Islet precursor cell (in vitro differentiated cells): Measurements from ENCODE around the gene FBN2.

Experiments used
- DNase-seq: peaks from one replicate; pipeline ENCODE4 v3.0.0-alpha.2; 2018

FBN2 gene

DNA sequence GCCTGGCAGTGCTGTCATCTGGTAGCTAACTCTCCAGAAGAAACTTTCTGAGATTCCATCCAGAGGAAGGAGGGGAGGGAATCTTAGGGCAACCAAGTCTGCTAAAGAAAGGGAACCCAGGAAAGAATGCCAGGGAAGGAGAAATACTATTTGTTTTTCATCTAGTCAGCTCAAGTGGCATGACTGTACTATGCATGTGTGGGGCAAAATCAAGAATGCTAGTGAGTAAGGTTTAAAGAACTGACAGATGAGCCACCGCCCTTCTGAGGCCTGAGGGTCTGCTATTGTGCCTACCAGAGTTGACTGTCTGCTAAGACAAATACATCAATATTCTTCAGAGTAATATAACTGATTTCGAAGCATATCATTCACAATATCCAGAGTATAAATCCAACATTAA, 250.3 kb downstream of the FBN2 start:
- no peak for DNase-seq

DNA sequence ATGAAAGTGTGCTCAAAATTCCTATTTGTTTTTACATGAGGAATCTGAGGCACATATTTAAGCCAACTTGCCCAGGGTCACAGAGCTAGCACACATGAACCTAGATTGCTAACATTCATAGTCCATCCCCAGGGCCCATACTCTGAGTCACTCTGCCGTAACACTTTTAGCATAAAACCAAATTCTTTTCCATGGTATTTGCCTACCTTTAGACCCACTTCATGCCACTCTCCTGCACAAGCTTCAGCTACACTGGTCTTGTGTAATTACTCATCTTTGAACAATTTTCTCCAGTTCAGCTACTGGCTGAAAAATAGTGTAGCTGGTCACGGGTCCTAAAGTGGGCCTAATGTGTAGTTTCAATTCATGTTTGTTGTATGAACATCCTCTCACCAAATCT, 253.8 kb downstream of the FBN2 start:
- no peak for DNase-seq

DNA sequence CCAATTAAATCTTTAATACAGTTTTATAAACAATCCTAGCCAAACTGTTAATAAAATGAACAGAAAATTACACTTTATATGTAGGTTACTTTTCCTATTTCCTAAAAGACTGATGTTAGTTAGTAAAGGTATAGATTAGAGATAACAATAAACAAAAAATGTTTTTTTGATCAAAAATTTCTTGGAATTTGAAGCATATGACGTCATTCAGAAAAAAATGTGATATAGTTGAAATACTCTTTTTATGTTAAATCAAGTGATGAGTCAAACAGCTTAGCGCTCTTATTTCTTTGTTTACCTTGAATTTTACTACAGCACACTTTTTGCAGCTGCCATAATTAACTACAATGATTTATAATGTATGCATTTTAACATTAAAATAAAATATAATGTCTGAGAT, 258.7 kb downstream of the FBN2 start:
- DNase-seq = no peak

DNA sequence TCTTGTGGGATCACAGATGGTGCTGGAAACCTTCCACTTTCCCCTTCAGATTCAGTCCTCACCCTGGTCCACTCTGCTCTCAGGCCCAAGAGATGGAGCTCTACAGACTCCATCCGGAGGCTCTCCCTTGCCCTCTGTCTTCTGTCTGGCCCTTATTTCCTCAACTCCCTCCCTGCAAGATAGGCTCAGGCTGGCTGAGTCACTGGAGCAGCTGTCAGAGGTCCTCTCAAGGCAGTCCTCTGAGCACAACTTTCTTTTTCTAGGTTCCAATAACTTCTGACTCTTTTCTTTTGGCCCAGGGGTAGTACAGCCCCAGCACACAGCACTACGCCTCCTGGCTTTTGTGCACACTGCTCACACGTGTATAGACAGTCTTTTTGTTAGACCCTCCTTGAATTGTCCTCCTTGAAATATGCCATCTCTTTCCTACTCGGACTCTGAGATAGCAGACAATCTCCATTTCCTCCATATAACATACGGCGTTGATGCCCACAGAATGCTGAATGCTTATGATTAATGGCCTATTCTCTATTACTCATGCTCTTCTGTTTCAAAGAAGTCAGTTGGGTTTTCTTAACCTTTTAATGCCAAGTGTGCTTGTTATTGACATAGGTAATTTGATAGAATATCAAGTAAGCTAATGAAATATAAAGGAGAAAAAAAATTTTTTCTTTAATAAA, 261.4 kb downstream of the FBN2 start:
- DNase-seq = no peak

DNA sequence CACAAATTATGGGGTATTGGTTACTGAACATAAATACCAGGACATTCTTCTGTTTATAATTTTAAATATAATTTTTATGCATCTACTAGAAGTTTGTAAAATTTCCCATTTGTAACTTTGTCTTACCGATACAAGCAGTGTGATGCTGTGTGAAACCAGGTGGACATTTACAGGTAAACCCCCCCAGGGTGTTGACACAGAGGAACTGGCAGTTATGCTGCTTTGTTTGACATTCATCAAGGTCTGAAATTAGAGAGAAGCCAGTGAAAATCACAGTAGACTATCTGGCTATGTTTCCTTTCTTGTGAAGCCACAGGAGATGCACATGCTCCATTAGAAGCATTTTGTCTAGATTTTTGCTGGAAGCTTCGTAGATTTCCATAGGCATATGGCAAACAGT, 263.6 kb downstream of the FBN2 start:
- DNase-seq = no peak

DNA sequence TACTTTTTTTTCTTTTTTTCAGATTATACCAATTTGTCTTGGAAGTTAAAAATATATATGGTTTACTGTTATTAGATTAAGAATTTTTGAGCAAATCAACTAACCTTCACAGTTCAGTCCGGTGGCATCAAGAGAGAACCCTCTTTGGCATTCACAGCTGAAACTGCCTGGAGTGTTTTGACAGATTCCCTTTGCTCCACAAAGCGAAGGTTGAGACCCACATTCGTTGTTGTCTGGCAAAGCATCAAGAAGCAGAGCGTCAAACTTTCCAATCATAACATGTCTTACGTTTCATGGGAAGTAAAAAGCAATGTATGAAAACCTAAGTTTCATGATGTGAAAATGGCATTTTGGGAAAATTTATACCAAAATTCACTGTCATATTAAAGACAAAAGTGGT, 264.3 kb downstream of the FBN2 start:
- DNase-seq = no peak

DNA sequence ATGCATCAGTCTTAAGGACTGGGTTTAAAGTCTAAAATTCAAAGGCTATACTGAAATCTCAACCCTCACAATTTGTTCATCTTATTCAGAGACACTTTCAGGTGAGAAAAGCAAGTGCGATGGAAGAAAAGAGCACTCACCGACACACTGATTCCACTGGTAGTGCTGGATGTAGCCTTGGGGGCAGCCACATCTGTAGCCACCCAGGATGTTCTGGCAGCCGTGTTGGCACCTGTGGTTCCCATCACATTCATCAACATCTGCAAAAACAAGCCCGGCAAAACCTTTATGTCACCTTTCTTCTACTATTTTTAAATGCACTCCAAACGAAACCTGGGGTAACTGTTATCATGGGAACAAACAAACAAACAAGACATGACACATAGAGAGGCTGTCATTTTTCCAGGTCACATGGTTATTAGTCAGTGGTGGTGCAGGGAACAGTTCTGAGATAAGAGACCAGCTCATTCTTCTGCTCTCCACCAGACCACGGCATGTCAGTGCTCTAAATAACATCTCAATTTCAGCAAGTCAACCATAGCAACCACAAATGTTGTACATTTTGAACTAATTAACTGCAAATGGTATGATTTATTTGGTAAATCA, 266.1 kb downstream of the FBN2 start:
- peak; percentile 66 for DNase-seq

DNA sequence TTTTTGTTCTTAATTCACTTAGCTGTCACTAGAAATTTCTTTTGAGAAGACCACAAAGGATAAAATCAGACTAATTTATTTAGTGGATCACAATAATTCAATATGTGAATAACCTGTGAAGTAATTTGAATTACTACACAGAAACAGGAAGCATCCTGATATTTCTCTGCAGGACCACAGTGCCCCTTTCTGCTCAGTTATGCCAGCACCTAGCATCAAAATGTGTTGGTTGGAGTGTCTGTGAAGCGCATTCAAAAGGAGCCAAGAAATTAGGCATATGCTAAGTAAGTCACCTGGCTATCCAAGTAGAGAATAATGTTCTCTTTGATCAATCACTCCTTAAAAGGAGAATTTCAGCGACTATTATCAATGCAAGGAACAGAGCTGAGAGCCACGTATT, 267.0 kb downstream of the FBN2 start:
- DNase-seq = no peak

DNA sequence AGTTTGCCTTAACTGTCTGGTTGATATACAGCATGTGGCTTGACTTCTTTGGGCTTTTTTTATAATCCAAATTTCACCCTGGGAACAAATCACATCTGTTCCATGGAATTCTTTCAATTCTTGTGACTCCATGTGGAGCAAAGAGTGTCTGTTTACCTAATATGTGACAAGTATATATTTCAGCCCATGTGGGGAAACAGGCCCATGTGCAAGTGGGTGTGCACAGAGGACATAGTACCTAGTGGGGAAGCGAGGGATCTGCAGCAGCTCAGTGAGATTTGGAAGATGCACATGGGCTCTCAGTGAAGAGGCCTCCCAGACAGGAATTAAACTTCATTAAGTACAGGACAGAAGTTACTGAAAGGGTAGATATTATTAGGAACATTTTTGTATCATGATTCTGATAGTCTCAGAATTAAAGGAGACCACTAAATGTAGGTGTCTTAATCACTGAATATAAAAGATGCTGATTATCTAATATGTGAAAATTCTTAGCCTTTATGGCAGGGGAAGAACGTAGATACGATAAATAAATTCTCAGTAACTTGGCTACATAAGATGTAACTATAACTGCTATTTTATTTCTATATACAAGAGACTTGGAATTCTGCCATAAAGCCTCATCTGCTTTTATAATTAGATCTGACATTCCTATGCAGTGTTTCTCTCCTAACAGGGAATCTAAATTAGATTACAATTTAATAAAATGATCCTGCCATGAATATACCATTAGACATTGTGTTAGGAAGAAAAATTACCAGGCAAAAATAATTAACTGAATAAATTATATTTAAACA, 273.3 kb downstream of the FBN2 start:
- DNase-seq = no peak

DNA sequence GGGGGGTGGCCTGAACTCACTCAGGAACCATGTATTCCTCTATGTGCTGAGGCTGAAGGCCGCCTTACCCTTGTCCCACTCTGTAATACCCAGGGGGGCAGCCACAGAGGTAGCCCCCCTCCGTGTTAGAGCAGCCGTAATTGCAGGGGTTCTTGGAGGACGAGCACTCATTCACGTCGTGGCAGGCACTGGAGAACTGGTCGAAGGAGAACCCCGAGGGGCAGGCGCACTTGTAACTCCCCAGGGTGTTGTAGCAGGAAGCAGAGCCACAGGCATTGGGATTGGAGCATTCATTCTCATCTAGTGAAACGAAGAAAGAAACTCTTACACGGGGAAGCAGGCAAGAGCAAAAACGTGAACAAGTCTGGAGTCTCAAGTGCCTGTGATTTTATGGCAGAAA, 274.7 kb downstream of the FBN2 start:
- no peak for DNase-seq

DNA sequence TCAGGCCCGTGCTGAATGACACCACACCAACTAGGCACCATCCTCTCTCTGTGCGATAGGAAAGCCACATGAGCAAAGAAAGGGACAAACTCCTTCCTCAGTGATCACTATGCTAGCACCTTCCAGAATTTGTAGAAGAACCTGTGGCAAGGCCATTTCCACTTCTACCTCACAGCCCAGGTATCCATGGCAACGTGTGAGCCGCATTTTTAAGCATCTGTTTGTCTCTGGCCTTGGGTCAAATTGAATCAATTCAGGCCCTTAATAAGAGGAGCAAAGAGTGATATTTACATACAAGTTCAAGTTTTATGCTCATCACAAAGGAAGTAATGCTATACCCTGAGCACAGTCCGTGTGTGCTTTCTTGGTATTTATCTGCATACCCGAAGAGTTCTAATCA, 275.1 kb downstream of the FBN2 start:
- no peak for DNase-seq

DNA sequence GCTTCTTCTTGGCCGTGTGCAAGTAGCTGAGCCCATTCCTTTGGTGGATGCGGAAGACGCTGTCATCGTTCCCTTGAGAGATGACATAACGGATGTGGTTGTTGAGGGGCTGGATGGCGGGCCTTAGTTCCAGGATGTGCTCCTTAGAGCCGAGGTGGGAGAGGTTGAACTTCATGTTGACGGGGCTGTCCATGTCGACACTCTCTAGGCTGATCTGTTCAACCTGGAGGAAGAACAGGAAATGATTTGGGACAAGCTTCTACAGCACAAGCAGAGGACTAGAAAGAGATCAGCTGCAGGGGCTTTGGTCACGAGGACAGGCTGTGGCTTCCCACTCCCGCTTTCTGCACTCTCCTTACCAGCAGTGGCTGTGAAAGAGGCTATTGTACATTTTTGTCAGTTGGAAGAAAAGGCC, 278.4 kb downstream of the FBN2 start:
- DNase-seq = no peak

DNA sequence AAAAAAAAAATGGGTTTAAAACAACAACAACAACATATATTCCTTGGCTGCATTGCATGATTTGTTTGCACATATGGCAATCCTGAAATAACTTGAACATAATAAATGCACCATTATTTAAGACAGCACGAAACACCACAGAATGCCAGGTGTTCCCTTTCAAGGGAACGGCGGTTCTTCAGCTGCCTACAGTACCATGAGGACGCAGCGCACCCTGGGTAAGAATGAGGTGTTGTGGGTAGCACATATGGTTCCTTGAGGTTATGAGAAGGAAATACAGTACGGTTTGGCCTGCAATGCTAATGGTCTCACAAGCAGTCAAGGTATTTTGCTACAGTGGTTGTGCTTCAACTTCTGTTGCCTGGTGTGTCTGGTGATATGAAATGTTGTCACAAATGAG, 279.7 kb downstream of the FBN2 start:
- no peak for DNase-seq

DNA sequence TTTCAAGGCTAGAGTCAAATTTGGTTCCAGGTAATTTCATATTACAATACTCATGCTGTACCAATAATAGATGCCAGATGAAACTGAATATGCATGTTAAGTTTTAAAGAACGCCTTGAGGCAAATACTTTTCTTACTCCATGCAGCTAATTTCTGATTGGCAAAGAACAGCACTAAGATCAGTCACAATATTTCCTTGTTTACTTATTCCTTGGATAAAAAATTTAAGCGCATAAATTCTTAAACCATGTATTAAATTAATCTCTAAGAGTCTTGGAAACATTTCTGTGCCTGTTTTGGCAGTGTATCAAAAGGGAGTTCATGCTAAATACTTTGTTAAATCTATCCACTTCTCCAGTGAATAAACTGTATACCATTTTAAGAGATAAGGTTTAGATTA, 281.0 kb downstream of the FBN2 start:
- no peak for DNase-seq

DNA sequence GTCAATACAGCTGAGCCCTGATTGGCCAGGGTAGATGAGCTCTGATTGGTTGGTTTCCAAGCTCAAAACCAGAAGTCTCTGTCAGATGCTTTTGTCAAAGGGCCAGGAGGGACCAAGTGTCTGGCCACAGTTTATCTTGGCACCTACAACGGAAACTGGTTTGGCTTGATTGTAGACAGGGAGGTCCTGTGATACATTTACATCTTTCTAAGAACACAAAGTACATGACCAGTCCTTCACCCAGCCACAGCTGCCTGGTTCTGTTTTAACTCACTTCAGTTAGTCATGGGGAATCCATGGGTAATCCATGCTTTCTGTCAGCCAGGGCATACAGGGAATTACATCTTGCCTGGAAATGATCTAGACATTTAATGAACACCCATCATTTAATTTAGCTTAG, 283.3 kb downstream of the FBN2 start:
- no peak for DNase-seq

DNA sequence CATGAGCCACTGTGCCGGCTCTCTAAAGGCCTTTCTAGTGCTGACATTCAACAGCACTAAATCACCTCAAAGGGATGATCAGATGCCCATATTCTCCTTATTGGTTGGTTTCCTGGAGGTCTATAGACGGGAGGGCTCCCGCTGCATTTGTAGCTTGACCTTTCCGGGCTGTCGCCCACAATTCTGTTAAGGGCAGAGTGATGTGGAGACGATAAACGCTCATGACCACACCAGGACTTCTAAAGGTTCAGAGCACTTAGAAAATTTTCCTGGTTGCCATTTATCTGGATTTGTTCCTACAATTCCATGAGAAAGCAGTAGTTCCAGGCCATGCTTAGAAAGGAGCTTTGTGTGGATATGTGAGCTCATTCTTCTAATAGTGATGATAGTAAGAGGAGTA, 284.2 kb downstream of the FBN2 start:
- DNase-seq = no peak

DNA sequence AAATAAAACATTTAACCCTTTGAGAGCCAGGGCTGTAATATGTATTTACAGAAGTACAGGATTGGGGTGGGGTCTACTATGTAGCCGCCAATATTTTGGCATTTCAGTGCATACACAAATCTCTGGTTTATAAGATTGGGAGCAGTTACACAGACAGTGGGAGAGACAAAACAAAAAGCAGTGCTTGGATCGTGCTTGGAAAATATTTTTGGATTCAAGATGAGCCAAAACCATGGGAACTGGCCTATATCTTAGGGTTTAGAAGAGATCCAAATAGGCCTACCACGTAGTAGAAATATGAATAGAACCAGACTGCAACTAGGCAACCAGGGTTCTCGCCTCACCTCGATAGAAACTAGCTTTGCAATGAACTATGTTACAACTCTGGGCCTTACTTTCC, 284.9 kb downstream of the FBN2 start:
- no peak for DNase-seq

DNA sequence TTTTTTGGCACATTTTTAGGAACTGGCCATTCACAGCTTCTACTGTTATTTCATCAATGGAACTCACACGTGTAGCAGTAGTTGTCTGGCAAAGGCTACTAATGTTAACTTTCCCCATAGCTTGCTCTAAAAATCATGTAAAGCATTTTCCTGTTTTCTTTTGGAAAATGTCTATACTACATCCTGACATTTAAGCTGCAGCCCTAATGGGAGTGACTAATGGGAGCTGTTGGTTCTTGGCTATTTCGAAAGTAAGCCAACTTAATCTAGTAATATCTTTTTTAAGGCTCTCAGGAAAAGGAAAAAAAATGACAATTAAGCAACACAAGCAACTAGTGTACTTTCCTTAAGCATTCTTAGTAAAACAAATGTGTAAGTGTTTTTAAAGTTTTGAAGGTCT, 285.3 kb downstream of the FBN2 start:
- DNase-seq = no peak

DNA sequence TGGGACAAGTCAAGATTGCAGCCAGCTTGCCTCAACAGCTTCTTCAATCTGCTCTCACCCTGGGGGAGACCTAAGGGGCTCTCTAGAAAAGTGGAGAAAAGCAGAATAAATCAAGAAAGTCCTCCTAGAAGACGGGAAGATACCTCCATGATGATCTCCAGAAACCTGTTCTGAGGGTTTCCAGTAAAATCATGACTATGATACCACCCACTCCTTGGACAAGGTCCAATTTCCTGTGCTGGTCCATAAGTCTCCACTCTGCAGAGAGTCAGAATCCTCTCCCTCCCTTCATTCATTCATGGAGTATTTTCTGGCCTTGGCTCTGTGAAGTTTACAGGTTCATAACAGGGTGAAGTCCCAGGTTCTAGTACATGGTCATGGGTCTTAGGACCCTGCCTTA, 285.8 kb downstream of the FBN2 start:
- DNase-seq = no peak

DNA sequence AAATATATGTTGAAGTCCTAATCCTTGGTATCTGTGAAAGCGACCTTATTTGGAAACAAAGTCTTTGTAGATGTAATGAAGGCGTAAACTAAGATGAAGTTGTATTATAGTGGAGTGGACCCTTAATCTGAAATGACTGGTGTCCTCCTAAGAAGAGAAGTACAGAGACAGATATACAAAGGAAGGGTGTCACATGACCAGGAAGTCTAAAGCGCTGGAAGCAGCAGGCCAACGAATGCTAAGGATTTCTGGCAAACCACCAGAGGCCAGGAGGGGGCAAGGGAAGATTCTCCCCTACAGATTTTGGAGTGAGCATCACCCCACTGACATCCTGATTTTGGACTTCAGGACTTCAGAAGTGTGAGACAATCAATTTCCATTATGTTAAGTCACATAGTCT, 292.1 kb downstream of the FBN2 start:
- no peak for DNase-seq

DNA sequence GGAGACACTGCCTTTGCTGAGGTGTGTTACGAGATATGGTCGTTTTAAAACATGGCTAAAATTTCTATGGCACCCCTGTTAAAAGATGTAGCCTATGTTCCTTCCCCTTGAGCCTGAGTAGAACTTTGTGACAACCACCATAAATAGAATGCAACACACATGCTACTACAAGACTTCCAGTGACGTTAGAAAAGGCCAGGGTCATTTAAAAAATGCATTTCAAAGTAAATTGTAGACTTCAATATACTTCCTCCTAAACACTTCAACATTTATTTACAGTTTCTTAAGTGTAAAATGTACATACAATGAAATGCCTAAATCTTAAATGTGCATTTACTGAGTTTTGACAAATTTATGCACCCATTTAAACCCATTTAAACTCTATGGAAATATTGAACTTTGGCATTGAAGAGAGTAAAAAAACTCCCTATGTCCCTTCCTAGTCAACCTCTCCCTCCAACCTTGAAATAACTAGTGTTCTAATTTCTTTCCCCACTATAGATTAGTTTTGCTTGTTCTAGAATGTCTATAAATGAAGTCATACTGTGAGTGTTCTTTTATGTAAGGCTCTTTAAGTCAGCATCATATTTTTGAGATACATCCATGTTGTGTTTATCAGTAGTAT, 294.0 kb downstream of the FBN2 start:
- DNase-seq = no peak

DNA sequence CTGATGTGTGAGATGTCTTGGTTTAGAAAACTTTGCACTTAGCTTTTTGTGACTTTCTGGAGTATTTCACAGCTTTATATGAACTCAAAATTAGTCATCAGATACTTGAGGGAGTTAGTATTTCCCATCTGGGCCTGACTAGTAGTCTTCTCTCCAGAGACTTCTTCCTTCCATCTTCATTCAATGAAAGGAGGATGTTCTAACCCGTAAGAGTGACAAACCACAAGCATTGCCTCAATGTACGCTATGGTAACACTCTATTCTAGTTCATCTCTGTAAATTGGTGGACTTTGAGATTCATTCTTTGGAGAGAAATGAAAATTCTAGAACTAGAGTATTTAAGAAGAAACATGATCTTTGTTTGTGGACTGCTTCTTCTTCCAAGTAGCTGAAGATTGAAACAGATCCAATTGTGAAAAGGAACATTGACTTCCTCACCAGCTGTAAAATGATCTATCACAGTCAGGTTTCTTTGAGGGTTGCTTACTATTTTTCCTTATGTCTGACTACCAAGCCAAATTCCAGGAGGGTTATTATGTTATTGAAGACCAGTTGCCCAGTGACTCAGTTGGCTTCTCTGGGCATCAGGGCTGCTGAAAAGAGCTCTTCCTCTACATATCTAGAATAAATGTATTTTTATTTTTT, 296.9 kb downstream of the FBN2 start:
- no peak for DNase-seq

DNA sequence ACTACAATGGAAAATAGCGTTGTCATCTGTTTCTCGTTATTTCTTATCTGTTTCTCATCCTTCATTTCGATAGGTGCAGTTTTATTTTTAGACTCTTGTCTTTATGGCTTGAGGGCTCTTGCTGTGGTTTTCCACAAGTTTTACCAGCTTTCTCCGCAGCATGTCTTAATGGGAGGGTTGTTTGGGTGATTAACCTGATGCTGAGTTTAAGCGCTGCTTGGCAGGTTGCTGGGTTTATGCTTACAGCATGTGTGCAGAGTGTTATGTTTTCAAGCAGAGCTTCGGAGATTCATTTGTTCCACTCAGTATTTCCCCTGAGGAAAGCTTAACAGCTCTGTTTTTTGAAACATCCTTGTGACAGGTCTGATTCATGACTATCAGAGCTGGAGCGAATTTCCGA, 300.5 kb downstream of the FBN2 start:
- no peak for DNase-seq
